Measurements from ENCODE around the gene DPYD.

DPYD gene

GRCh38 chr1:97920832-97921571, at the start of gene DPYD:
Gene DPYD, minus strand, starts transcription at chr1:97921034. Its CDS starts 112 bp downstream, at chr1:97920922.
- peak; percentile 91 for DNase-seq

GRCh38 chr1:97960470-97960869, 39.6 kb upstream of the DPYD start:
- no peak for DNase-seq

GRCh38 chr1:97947695-97948094, 26.9 kb upstream of the DPYD start:
- no peak for DNase-seq

- no peak for DNase-seq
These were observed 22.5 kb upstream of the DPYD start for GRCh38 chr1:97943354-97943753.

GRCh38 chr1:97942161-97943123, 21.6 kb upstream of the DPYD start:
- DNase-seq, result no peak

- DNase-seq, result no peak
These were observed 17.4 kb upstream of the DPYD start for GRCh38 chr1:97938285-97938642.

- DNase-seq, result no peak
These were observed 16.1 kb upstream of the DPYD start for GRCh38 chr1:97936976-97937375.

- no peak for DNase-seq
These were observed 13.7 kb upstream of the DPYD start for GRCh38 chr1:97934491-97934890.

- DNase-seq, result no peak
These were observed 9.3 kb upstream of the DPYD start for GRCh38 chr1:97929874-97930851.

GRCh38 chr1:97926017-97926708, 5.3 kb upstream of the DPYD start:
- no peak for DNase-seq

- no peak for DNase-seq
These were observed 4.3 kb upstream of the DPYD start for GRCh38 chr1:97925151-97925550.

- DNase-seq, result no peak
These were observed 3.0 kb upstream of the DPYD start for GRCh38 chr1:97923811-97924210.

GRCh38 chr1:97920276-97920831, 480 bp downstream of the DPYD start:
- no peak for DNase-seq

GRCh38 chr1:97919585-97920261, 1.1 kb downstream of the DPYD start:
- DNase-seq, result no peak

- no peak for DNase-seq
These were observed 1.9 kb downstream of the DPYD start for GRCh38 chr1:97918961-97919360.

GRCh38 chr1:97913506-97914139, 7.2 kb downstream of the DPYD start:
- DNase-seq, result no peak

- no peak for DNase-seq
These were observed 9.3 kb downstream of the DPYD start for GRCh38 chr1:97911266-97912215.

GRCh38 chr1:97909266-97909665, 11.6 kb downstream of the DPYD start:
- no peak for DNase-seq

GRCh38 chr1:97907886-97908285, 12.9 kb downstream of the DPYD start:
- DNase-seq, result no peak

Data from activated CD8-positive, alpha-beta memory T cell treated with anti-CD3 and anti-CD28 coated beads, Interleukin-2, amount 50 U/mL, for 48 hours (primary cell).